GM18520 (cell line): Measurements from ENCODE around the gene CCDC148.

Experiments
- ATAC-seq: cut with Tn5 transposase; IDR thresholded peaks from one replicate; pipeline ENCODE4 v1.9.1; 2021; ENCODE audit not compliant: unreplicated experiment

The CCDC148 gene

GRCh38 chr2:158130832-158131473 is 325.6 kb downstream of the CCDC148 start:
- ATAC-seq = no peak

GRCh38 chr2:158129037-158129436 is 327.5 kb downstream of the CCDC148 start:
- ATAC-seq = no peak

GRCh38 chr2:158128168-158128973 is 328.2 kb downstream of the CCDC148 start:
- no peak for ATAC-seq

- no peak for ATAC-seq
These were observed 329.2 kb downstream of the CCDC148 start for GRCh38 chr2:158127380-158127804.

GRCh38 chr2:158125756-158126498 is 330.6 kb downstream of the CCDC148 start:
- ATAC-seq = no peak

- no peak for ATAC-seq
These were observed 331.7 kb downstream of the CCDC148 start for GRCh38 chr2:158124896-158125295.
